Motor neuron (in vitro differentiated cells): ENCODE measurements around the gene AJM1. TPM values are rescaled to one million over a fixed set of nuclear protein-coding genes. Genes with fewer than 3 reads are reported as not detected.

Experiments used
- total RNA-seq, 8 experiments: library from RNA; unstranded; fragments of 300-600 nt; gene quantifications; 2 replicates each; pipeline versions ENCODE4 v1.2.3 to v1.2.4, GENCODE V29; 2022

AJM1 gene
- total RNA-seq, 8 experiments from 2014 or later, result 1.2 to 5.5 (median 2.6) TPM

Other genes starting within 250 kb of the AJM1 start
- 10 to 100 TPM in 3 of 8 experiments, 1 to 10 TPM in 1, under 1 TPM in 4; 0.50 to 21.9 (median 4.7) TPM for gene EGFL7, start 179.6 kb upstream of the AJM1 start, total RNA-seq
- 10 to 100 TPM in 2 of 8 experiments, 1 to 10 TPM in 6; 1.5 to 19.7 (median 4.6) TPM for gene AGPAT2, start 155.0 kb upstream of the AJM1 start, total RNA-seq
- gene DIPK1B, start 129.9 kb upstream of the AJM1 start, total RNA-seq, result 10 to 100 TPM in 6 of 8 experiments, 1 to 10 TPM in 1, under 1 TPM in 1; 0.92 to 44.3 (median 27.8) TPM
- gene LCN10, start 99.5 kb upstream of the AJM1 start, total RNA-seq, result 1 to 10 TPM in 1 of 8 experiments, under 1 TPM in 7; 0.05 to 1.7 (median 0.38) TPM
- under 1 TPM in 2 of 8 experiments, not detected in 6; 0.41 to 0.76 TPM for gene LCN6, start 94.0 kb upstream of the AJM1 start, total RNA-seq
- under 1 TPM in 4 of 8 experiments, not detected in 4; 0.08 to 0.43 (median 0.22) TPM for gene LCN8, start 84.2 kb upstream of the AJM1 start, total RNA-seq
- gene LCN15, start 78.0 kb upstream of the AJM1 start, total RNA-seq, result under 1 TPM in 5 of 8 experiments, not detected in 3; 0.21 to 0.43 (median 0.23) TPM
- gene TMEM141, start 51.1 kb upstream of the AJM1 start, total RNA-seq, result 10 to 100 TPM; 21.7 to 92.7 (median 39.5) TPM
- gene CCDC183, start 46.1 kb upstream of the AJM1 start, total RNA-seq, result 1 to 10 TPM in 7 of 8 experiments, under 1 TPM in 1; 0.61 to 3.3 (median 2.5) TPM
- gene RABL6, start 34.5 kb upstream of the AJM1 start, total RNA-seq, result 10 to 100 TPM; 33.8 to 83.5 (median 39.5) TPM
- 100 to 1,000 TPM; 134 to 366 (median 259) TPM for gene PHPT1, start 6.9 kb downstream of the AJM1 start, total RNA-seq
- gene MAMDC4, start 9.9 kb downstream of the AJM1 start, total RNA-seq, result 10 to 100 TPM in 1 of 8 experiments, 1 to 10 TPM in 7; 1.5 to 10.3 (median 4.7) TPM
- 100 to 1,000 TPM; 506 to 905 (median 719) TPM for gene EDF1, start 23.8 kb downstream of the AJM1 start, total RNA-seq
- 10 to 100 TPM in 4 of 8 experiments, 1 to 10 TPM in 4; 6.8 to 18.4 (median 10.0) TPM for gene TRAF2, start 44.0 kb downstream of the AJM1 start, total RNA-seq
- gene FBXW5, start 102.3 kb downstream of the AJM1 start, total RNA-seq, result 100 to 1,000 TPM in 1 of 8 experiments, 10 to 100 TPM in 7; 34.1 to 115 (median 45.3) TPM
- gene C8G, start 102.8 kb downstream of the AJM1 start, total RNA-seq, result 1 to 10 TPM in 5 of 8 experiments, under 1 TPM in 1, not detected in 2; 0.71 to 2.7 (median 1.4) TPM
- gene LCN12, start 109.8 kb downstream of the AJM1 start, total RNA-seq, result 1 to 10 TPM in 5 of 8 experiments, under 1 TPM in 3; 0.38 to 4.3 (median 1.2) TPM
- gene PTGDS, start 135.0 kb downstream of the AJM1 start, total RNA-seq, result 100 to 1,000 TPM in 2 of 8 experiments, 10 to 100 TPM in 2, 1 to 10 TPM in 4; 1.2 to 273 (median 12.3) TPM
- 1 to 10 TPM in 1 of 8 experiments, under 1 TPM in 7; 0.11 to 1.3 (median 0.73) TPM for gene LCNL1, start 140.5 kb downstream of the AJM1 start, total RNA-seq
- gene PAXX, start 149.9 kb downstream of the AJM1 start, total RNA-seq, result 10 to 100 TPM; 23.4 to 38.4 (median 27.5) TPM
- 1 to 10 TPM in 1 of 8 experiments, under 1 TPM in 3, not detected in 4; 0.29 to 8.3 (median 0.47) TPM for gene CLIC3, start 154.1 kb downstream of the AJM1 start, total RNA-seq
- 10 to 100 TPM in 7 of 8 experiments, 1 to 10 TPM in 1; 8.1 to 27.9 (median 18.0) TPM for gene ABCA2, start 185.8 kb downstream of the AJM1 start, total RNA-seq
- gene FUT7, start 189.6 kb downstream of the AJM1 start, total RNA-seq, result 1 to 10 TPM in 1 of 8 experiments, under 1 TPM in 6, not detected in 1; 0.08 to 1.0 (median 0.25) TPM
- 10 to 100 TPM; 19.0 to 61.7 (median 30.5) TPM for gene NPDC1, start 203.7 kb downstream of the AJM1 start, total RNA-seq
- gene ENTPD2, start 211.6 kb downstream of the AJM1 start, total RNA-seq, result 1 to 10 TPM in 1 of 8 experiments, under 1 TPM in 7; 0.13 to 1.3 (median 0.34) TPM
- 10 to 100 TPM in 2 of 8 experiments, 1 to 10 TPM in 4, under 1 TPM in 2; 0.31 to 12.5 (median 6.4) TPM for gene SAPCD2, start 228.1 kb downstream of the AJM1 start, total RNA-seq
- gene UAP1L1, start 235.0 kb downstream of the AJM1 start, total RNA-seq, result 1 to 10 TPM in 6 of 8 experiments, under 1 TPM in 2; 0.63 to 8.9 (median 4.5) TPM
- gene MAN1B1, start 244.5 kb downstream of the AJM1 start, total RNA-seq, result 10 to 100 TPM; 28.6 to 89.3 (median 50.3) TPM